Cardiac fibroblast (primary cell): ENCODE measurements around the gene GNL3L.

ENCODE experiments used
- DNase-seq, 2 donors: peaks; one replicate each; pipeline versions ENCODE4 v3.0.0 to v3.0.0-alpha.2; 2010; ENCODE audit warnings: low read depth in 2 of 2
- H3K4me3 ChIP-seq, 2 donors: replicated peaks in 1 of 2; 1 replicate in 1 of 2; 2 replicates in 1 of 2; pipeline ENCODE4 v1.5.1; 2011; ENCODE audit warnings: low read depth in 2 of 2, low read length in 2 of 2, mild to moderate bottlenecking in 2 of 2, moderate library complexity in 1 of 2
- CTCF ChIP-seq: IDR thresholded peaks from one replicate; pipeline ENCODE4 v1.5.1; 2011; ENCODE audit warnings: low read depth, mild to moderate bottlenecking, low read length, inconsistent platforms

GNL3L gene

DNA sequence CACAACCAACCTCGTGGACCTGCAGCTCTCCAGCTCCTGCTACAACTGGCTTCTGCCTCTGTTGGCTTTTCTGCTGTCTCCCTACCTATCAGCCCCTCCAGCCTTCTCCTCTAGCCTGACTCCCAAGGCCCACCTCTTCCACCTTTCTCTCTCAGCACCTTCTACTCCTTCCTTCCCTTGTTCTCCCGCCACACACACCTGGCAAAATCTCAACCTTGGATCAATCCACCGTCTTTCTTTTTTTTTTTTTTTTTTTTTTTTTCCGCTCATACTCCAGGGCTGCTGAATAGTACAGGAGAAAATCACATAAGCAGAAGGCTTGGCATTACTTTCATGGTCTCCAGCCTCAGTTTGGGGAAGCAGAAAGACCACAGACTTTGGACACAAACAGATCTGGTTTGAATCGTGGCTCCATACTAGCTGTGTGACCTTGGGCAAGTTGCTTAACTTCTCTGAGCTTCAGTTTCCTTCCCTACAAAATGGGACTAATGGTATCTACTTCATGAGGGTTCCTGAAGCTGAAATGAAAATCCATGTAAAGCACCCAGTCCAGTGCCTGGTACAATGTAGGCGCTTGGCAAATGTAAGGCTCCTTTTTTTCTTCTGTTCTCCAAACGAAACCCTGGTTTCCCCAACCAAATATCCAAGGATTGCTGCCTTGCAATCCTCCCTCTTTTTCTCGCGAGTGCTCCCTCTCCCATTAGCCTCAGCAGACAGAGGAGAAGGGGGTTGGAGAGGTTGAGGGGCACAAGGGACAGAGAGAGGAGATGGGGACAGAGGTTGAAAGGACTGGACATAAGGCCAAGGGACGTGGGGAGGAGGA is 35.6 kb upstream of the GNL3L start:
- H3K4me3 ChIP-seq, result peak overlapping the region; percentile 60 to 63
- DNase-seq, result peak in 1 of 2 donors; percentile 21
- no peak for TF ChIP-seq CTCF

DNA sequence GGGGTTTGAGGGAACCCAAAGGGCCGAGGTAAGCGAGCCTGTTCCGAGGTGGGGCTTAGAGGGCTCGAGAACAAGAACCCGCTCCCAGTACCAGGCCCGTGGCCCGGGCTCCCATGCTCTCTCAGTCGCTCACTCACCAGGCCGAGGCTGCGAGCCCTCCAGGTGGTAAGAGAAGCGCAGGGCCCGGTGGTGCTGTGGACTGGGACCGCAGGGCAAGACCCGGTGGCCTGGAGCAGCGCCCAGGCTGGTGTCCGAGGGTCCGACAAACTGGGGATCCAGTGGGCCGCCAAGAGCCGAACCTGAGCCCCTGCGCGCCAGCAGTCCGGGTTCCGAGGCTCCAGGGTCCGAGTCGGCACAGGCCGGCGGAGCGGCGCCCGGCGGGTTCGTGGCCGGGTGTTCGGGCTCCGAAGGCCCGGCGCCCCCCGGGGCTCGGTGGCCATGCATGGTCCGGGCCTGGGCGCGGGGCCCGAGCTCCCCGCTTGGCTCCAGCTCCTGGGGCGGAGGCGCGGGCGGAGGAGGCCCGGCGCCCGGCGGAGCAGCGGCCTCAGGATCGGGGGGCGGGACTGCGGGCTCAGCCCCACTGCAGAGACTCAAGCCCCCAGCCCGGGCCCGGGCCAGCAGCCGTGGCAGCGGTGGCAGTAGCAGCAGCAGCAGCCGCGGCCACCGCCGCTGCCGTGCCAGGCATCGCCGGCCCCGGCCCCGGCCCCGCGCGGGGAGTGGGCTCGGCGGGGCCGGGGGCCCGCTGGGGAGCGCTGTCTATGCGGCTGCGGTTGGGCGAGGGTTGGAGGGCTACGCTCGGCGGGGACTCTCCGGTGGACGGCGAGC is 34.8 kb upstream of the GNL3L start:
- H3K4me3 ChIP-seq, result peak overlapping the region; percentile 60 to 63
- peak; percentile 20 to 33 for DNase-seq

DNA sequence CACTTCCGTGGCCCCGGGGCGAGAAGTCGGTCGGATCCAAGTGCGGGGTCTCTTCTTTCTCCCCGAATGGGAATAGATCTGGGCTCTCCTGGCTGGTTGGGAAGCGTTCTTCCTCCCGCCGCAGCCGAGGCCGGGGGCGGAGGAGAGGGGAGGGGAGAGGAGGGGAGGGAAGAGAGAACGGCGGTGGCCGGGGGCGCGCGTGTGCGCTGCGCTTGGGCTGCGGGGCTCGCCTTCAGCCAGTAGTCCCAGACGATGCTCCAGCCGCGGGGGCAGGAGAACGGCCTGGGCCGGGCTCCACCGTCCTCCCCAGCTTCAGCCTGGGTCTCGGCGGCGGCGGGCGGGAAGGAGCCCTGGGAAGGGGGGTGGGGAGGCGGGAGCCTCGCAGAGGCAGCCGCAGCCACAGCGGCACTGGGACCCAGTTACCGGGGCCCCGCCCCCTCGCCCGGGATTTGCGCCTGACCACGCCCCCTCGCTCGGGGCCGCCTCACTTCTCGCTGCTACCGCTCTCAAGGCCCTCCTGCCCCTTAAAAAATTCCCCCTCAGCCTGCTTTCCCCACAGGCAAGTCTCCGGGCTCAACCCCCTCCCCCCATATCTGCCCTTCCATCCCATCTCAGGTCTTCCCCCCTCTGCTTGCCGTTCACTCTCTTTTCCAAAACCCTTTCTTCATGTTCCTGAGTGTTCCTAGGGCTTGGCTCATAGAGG is 34.1 kb upstream of the GNL3L start, which contains the start of gene FGD1:
TSS of gene FGD1 (minus strand) at position 421 of the 703 bp plus-strand sequence. CDS start 802 bp downstream, outside the sequence.
- no peak for TF ChIP-seq CTCF
- DNase-seq, result peak; percentile 52 to 69
- peak within 1 kb of the TSS; percentile 60 to 63 for H3K4me3 ChIP-seq

More for the DNA sequence above, 34.8 kb upstream of the GNL3L start:
- TF ChIP-seq CTCF, result no peak

DNA sequence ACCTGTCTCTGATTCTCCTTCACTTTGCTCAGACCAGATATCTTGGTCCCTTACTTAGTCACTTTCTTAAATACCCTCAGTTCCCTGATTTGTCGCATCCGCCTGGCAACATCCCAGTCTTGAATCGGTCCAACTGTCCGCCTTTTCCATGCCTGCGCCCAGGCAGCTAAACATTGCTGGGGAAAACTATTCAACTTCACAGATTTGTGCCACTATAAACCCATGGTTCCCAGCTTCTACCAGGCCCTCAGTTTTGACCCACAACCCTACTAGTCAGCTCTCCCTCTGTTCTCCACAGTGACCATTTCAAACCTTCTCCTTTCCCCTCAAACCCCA is 33.5 kb upstream of the GNL3L start:
- no peak for TF ChIP-seq CTCF
- no peak for DNase-seq
- H3K4me3 ChIP-seq, result peak overlapping the region; percentile 57 to 63

- no peak overlapping the region for H3K4me3 ChIP-seq
- TF ChIP-seq CTCF, result no peak
- DNase-seq, result no peak
Observed at GRCh38 chrX:54496936-54497335, 33.1 kb upstream of the GNL3L start.

- TF ChIP-seq CTCF, result no peak
- no peak overlapping the region for H3K4me3 ChIP-seq
- peak in 1 of 2 donors; percentile 71 for DNase-seq
Observed at GRCh38 chrX:54509400-54509799, 20.6 kb upstream of the GNL3L start.
